GM12878 (cell line): Measurements from ENCODE around the gene DIAPH1.

Experiments
- TF ChIP-seq, protein P1 (sequence below): IDR thresholded peaks from 2 replicates; pipeline ENCODE4 v1.6.1; 2011; ENCODE audit warnings: borderline replicate concordance, low read depth, mild to moderate bottlenecking, moderate library complexity, low read length; ENCODE audit not compliant: insufficient read depth, poor library complexity, severe bottlenecking
- TF ChIP-seq, protein P2 (sequence below), 3 experiments: IDR thresholded peaks in 2 of 3; conservative IDR thresholded peaks in 1 of 3; 2 replicates each; pipeline ENCODE4 v1.5.1; 2011; ENCODE audit warnings: low read depth in 3 of 3, low read length in 3 of 3, mild to moderate bottlenecking in 3 of 3, control low read depth in 2 of 3, moderate library complexity in 2 of 3, inconsistent platforms in 1 of 3, mixed read lengths in 1 of 3; ENCODE audit not compliant: control insufficient read depth in 2 of 3, insufficient read depth in 1 of 3; ENCODE audit errors: extremely low read depth in 1 of 3

DNA sequence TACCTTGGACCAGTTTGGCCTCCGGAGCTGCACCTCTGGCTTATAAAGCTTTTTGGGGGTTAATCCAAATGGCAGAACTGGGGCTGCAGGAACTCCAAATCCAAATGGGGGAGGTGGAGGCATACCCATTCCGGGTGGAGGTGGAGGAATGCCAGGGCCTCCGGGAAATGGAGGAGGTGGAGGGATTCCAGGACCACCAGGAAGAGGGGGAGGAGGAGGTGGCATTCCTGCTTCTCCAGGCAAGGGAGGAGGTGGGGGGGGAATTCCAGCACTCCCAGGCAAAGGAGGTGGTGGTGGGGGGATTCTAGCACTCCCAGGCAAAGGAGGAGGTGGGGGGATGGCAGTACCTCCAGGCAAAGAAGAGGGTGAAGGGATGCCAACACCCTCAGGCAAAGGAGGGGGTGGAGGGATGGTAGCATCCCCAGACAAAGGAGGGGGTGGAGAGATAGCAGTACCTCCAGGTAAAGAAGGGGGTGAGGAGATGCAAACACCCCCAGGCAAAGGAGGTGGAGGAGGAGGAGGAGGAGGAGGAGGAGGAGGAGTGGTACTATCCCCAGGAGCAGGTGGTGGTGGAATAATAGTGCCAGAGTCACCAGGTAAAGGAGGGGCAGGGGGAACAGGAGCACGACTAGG lies 45.2 kb downstream of the DIAPH1 start:
- TF ChIP-seq, protein P1, sequence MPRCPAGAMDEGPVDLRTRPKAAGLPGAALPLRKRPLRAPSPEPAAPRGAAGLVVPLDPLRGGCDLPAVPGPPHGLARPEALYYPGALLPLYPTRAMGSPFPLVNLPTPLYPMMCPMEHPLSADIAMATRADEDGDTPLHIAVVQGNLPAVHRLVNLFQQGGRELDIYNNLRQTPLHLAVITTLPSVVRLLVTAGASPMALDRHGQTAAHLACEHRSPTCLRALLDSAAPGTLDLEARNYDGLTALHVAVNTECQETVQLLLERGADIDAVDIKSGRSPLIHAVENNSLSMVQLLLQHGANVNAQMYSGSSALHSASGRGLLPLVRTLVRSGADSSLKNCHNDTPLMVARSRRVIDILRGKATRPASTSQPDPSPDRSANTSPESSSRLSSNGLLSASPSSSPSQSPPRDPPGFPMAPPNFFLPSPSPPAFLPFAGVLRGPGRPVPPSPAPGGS: no peak
- TF ChIP-seq, protein P2, sequence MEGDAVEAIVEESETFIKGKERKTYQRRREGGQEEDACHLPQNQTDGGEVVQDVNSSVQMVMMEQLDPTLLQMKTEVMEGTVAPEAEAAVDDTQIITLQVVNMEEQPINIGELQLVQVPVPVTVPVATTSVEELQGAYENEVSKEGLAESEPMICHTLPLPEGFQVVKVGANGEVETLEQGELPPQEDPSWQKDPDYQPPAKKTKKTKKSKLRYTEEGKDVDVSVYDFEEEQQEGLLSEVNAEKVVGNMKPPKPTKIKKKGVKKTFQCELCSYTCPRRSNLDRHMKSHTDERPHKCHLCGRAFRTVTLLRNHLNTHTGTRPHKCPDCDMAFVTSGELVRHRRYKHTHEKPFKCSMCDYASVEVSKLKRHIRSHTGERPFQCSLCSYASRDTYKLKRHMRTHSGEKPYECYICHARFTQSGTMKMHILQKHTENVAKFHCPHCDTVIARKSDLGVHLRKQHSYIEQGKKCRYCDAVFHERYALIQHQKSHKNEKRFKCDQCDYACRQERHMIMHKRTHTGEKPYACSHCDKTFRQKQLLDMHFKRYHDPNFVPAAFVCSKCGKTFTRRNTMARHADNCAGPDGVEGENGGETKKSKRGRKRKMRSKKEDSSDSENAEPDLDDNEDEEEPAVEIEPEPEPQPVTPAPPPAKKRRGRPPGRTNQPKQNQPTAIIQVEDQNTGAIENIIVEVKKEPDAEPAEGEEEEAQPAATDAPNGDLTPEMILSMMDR (IDR thresholded peaks at IDR 0.05 in 2 of 3, conservative IDR thresholded peaks at IDR 0.05 in 1 of 3; ENCODE audit: control insufficient read depth in 2 of 3, extremely low read depth in 1 of 3, insufficient read depth in 1 of 3, low read depth in 3 of 3, low read length in 3 of 3): no peak
